GM21717 (cell line): Measurements from ENCODE around the gene LTF.
A peak's percentile ranks its signal among the peaks of the same experiment; 100 is the strongest.

Experiments
- ATAC-seq: cut with Tn5 transposase; IDR thresholded peaks from one replicate; pipeline ENCODE4 v1.9.1; 2021; ENCODE audit warnings: mild to moderate bottlenecking, moderate library complexity; ENCODE audit not compliant: unreplicated experiment

LTF gene

GRCh38 chr3:46491089-46492070, 26.7 kb upstream of the LTF start:
- ATAC-seq, result no peak

- ATAC-seq, result no peak
Measured at GRCh38 chr3:46490338-46491084, 25.8 kb upstream of the LTF start.

- ATAC-seq, result no peak
Measured at GRCh38 chr3:46489875-46490274, 25.2 kb upstream of the LTF start.

GRCh38 chr3:46489381-46489780, 24.7 kb upstream of the LTF start:
- no peak for ATAC-seq

- ATAC-seq, result peak; percentile 95
Measured at GRCh38 chr3:46488735-46489361, 24.1 kb upstream of the LTF start.

GRCh38 chr3:46485779-46486175, 21.1 kb upstream of the LTF start:
- no peak for ATAC-seq

GRCh38 chr3:46484911-46485778, 20.4 kb upstream of the LTF start:
- no peak for ATAC-seq

GRCh38 chr3:46484388-46484787, 19.7 kb upstream of the LTF start:
- no peak for ATAC-seq

- no peak for ATAC-seq
Measured at GRCh38 chr3:46483825-46484224, 19.1 kb upstream of the LTF start.

- no peak for ATAC-seq
Measured at GRCh38 chr3:46482632-46483350, 18.1 kb upstream of the LTF start.

- ATAC-seq, result no peak
Measured at GRCh38 chr3:46481636-46482035, 16.9 kb upstream of the LTF start.

GRCh38 chr3:46480491-46481195, 15.9 kb upstream of the LTF start:
- ATAC-seq, result no peak

GRCh38 chr3:46479696-46480095, 15.0 kb upstream of the LTF start:
- ATAC-seq, result no peak

- ATAC-seq, result no peak
Measured at GRCh38 chr3:46479021-46479420, 14.3 kb upstream of the LTF start.

GRCh38 chr3:46478341-46478740, 13.6 kb upstream of the LTF start:
- ATAC-seq, result no peak

- ATAC-seq, result no peak
Measured at GRCh38 chr3:46477756-46478155, 13.1 kb upstream of the LTF start.

GRCh38 chr3:46477145-46477544, 12.4 kb upstream of the LTF start:
- no peak for ATAC-seq

- ATAC-seq, result no peak
Measured at GRCh38 chr3:46472736-46473135, 8.0 kb upstream of the LTF start.

- ATAC-seq, result no peak
Measured at GRCh38 chr3:46471371-46471914, 6.7 kb upstream of the LTF start.
